Activated B cell treated with CpG ODN at 0.5 μM for 24 hours (primary cell): ENCODE data around the gene WDR86. TPM values are rescaled to one million over a fixed set of nuclear protein-coding genes. Genes with fewer than 3 reads are reported as not detected.

ENCODE experiments used
- ATAC-seq: fragments of 200-7000 bp; cut with Tn5 transposase; one replicate; pipeline ENCODE4 v1.10.0; 2021; ENCODE audit warnings: low read depth, mild to moderate bottlenecking, moderate library complexity
- CTCF ChIA-PET: fragments of 350-600 bp; sonication (Branson Sonifier 250); formaldehyde crosslinking; loops from one replicate; lab custom pipeline; 2021; ENCODE audit warnings: antibody characterized with exemption; lab: Charles Lee
- POLR2A ChIA-PET: fragments of 350-600 bp; sonication (Branson Sonifier 250); formaldehyde crosslinking; loops from one replicate; lab custom pipeline; 2021; ENCODE audit warnings: antibody characterized with exemption; lab: Charles Lee
- DNase-seq: peaks from one replicate; pipeline ENCODE4 v3.0.0; 2022
- H3K27ac Mint-ChIP-seq: one replicate; pipeline ENCODE4 v1.8.0; 2020; ENCODE audit warnings: mixed read lengths
- H3K27me3 Mint-ChIP-seq: one replicate; pipeline ENCODE4 v1.8.0; 2021; ENCODE audit warnings: mixed read lengths
- H3K36me3 Mint-ChIP-seq: one replicate; pipeline ENCODE4 v1.8.0; 2021; ENCODE audit warnings: low read depth, mixed read lengths
- H3K4me1 Mint-ChIP-seq: one replicate; pipeline ENCODE4 v1.8.0; 2021; ENCODE audit warnings: mixed read lengths
- H3K4me3 Mint-ChIP-seq: one replicate; pipeline ENCODE4 v1.8.0; 2020; ENCODE audit warnings: mild to moderate bottlenecking, mixed read lengths
- H3K9me3 Mint-ChIP-seq: one replicate; pipeline ENCODE4 v1.8.0; 2020; ENCODE audit warnings: mixed read lengths
- intact Hi-C: fragments of 100-400 bp; cut with micrococcal nuclease; formaldehyde crosslinking; loops from one replicate; pipeline ENCODE4 v1.15.1; 2024
- total RNA-seq: library from RNA; stranded (reverse); gene quantifications from 2 replicates; pipeline ENCODE4 v1.2.3, GENCODE V29; 2022
- TF ChIP-seq, protein P1 (sequence below): fragments of 200-600 bp; IDR thresholded peaks from one replicate; pipeline ENCODE4 v1.8.0; 2022; ENCODE audit warnings: antibody characterized with exemption, mild to moderate bottlenecking

The WDR86 gene
- total RNA-seq, 1 donor from 2014 or later, result 0.33 TPM

GRCh38 chr7:151340794-151341356, 69.0 kb downstream of the WDR86 start:
- peaks cover 2% of the 10 kb centered on the region for H3K9me3 Mint-ChIP-seq
- POLR2A ChIA-PET, result interaction anchor here (1.1 to 2.1 kb wide), 7 partner anchors 10 to 313 kb away, joined by 3 to 20 read pairs (median 4); partner anchors contain the start of genes ABCB8, CHPF2, RHEB and TMUB1
- peaks cover 53% of the 10 kb centered on the region for H3K4me1 Mint-ChIP-seq
- TF ChIP-seq, protein P1, sequence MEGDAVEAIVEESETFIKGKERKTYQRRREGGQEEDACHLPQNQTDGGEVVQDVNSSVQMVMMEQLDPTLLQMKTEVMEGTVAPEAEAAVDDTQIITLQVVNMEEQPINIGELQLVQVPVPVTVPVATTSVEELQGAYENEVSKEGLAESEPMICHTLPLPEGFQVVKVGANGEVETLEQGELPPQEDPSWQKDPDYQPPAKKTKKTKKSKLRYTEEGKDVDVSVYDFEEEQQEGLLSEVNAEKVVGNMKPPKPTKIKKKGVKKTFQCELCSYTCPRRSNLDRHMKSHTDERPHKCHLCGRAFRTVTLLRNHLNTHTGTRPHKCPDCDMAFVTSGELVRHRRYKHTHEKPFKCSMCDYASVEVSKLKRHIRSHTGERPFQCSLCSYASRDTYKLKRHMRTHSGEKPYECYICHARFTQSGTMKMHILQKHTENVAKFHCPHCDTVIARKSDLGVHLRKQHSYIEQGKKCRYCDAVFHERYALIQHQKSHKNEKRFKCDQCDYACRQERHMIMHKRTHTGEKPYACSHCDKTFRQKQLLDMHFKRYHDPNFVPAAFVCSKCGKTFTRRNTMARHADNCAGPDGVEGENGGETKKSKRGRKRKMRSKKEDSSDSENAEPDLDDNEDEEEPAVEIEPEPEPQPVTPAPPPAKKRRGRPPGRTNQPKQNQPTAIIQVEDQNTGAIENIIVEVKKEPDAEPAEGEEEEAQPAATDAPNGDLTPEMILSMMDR, result no peak
- H3K36me3 Mint-ChIP-seq, result peaks cover 15% of the 10 kb centered on the region
- peak overlapping the region; percentile 86 for H3K4me3 Mint-ChIP-seq
- DNase-seq (no peak), ATAC-seq (no peak)
- intact Hi-C loops, result loop anchor here (1.0 to 10.0 kb wide), 7 partner anchors 26 to 1626 kb away; partner anchors contain the start of genes ABCB8, CDK5, CHPF2 and SLC4A2
- CTCF ChIA-PET, result interaction anchor here (0.7 to 4.9 kb wide), 4 partner anchors 10 to 97 kb away, joined by 3 to 34 read pairs (median 15); no protein-coding TSS in a partner anchor
- peak overlapping the region; percentile 93 for H3K27ac Mint-ChIP-seq
- H3K27me3 Mint-ChIP-seq, result no peaks in the 10 kb centered on the region

DNA sequence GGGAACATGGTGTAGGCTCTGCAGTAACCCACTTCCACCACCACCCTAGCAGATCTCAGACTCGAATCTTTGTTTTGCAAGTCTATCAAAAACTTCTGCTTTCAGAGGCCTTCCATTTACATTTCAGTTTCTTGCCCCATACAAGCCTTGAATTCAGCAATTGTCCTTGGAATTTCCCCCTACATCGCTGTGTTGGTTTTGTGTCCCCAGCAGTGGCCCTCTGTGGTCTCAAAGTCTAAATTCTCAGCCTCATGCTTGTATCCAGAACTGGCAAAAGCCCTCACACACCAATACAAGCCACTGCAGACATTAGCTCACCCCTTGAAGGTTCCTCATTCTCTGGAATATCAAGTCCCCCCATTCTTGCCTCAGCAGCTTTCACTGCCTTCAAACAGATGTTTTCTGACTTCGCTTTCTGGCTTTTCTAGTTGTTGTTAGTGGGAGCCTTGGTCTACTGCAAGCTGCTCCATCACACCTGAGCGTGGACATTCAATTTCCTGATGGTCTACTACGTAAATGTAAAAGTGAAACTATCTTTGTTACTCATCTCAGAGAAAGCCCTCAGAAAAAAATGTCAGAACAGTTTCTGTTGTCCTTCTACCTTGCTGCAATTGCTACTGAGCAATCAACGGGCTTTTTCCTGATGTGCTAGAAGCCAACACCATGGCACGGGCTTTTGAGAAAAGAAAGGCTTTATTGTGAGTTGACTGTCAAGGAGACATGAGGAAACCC, 70.0 kb downstream of the WDR86 start:
- ATAC-seq, result no peak
- Mint-ChIP-seq H3K9me3 (peaks cover 2% of the 10 kb centered on the region), H3K27me3 (no peaks in the 10 kb centered on the region)

GRCh38 chr7:151338809-151339208, 71.0 kb downstream of the WDR86 start:
- no peak for DNase-seq
- peaks cover 2% of the 10 kb centered on the region for H3K9me3 Mint-ChIP-seq
- ChIA-PET CTCF (interaction anchor here (4.7 to 4.9 kb wide), 2 partner anchors 12 to 23 kb away, joined by 27 to 34 read pairs; no protein-coding TSS in a partner anchor), POLR2A (interaction anchor here (1.0 kb wide), 2 partner anchors 12 to 13 kb away, joined by 3 read pairs; no protein-coding TSS in a partner anchor)
- no peak overlapping the region for H3K27ac Mint-ChIP-seq
- no peak for ATAC-seq
- H3K4me3 Mint-ChIP-seq, result no peak overlapping the region
- intact Hi-C loops, result no loop called here
- H3K27me3 Mint-ChIP-seq, result no peaks in the 10 kb centered on the region
- peaks cover 45% of the 10 kb centered on the region for H3K4me1 Mint-ChIP-seq
- peaks cover 7% of the 10 kb centered on the region for H3K36me3 Mint-ChIP-seq
- TF ChIP-seq, protein P1, result no peak

More for the DNA sequence above, 70.0 kb downstream of the WDR86 start:
- ChIA-PET CTCF (interaction anchor here (4.7 to 4.9 kb wide), 2 partner anchors 11 to 24 kb away, joined by 27 to 34 read pairs; no protein-coding TSS in a partner anchor), POLR2A (interaction anchor here (1.0 to 2.1 kb wide), 5 partner anchors 11 to 180 kb away, joined by 3 to 9 read pairs (median 3); partner anchors contain the start of gene RHEB)
- Mint-ChIP-seq H3K4me3 (peak overlapping the region; percentile 51), H3K36me3 (peaks cover 7% of the 10 kb centered on the region), H3K4me1 (peaks cover 47% of the 10 kb centered on the region), H3K27ac (peak overlapping the region; percentile 93)
- no peak for DNase-seq
- TF ChIP-seq, protein P1, result no peak
- intact Hi-C loops, result loop anchor here (2.0 to 10.0 kb wide), 5 partner anchors 285 to 1625 kb away; partner anchors contain the start of genes ABCB8, CDK5, SLC4A2 and XRCC2

DNA sequence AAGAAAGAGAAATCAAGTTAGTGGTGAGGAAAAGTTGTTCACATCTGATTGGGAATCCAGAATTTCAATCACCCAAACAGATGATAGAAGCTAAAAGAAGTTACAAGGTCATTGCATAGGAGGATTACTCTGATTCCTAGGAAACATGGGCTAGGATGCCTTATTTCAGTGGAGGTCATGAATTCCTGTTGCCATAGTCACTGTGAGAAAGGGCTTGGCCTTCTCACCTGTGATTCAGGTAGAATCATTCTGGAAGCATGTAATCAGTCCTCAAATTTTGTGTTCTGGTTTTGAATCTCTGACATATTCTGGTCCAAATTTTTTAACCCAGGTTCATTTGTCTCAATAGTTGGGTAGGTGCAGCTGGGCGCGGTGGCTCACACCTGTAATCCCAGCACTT, 72.5 kb downstream of the WDR86 start:
- no peak for DNase-seq
- CTCF ChIA-PET, result interaction anchor here (4.9 kb wide), 1 partner anchor 13 kb away, joined by 27 read pairs; no protein-coding TSS in a partner anchor
- intact Hi-C loops, result loop anchor here (2.0 kb wide), 1 partner anchor 13 kb away; no protein-coding TSS in a partner anchor
- Mint-ChIP-seq H3K4me1 (peaks cover 34% of the 10 kb centered on the region), H3K9me3 (peaks cover 2% of the 10 kb centered on the region), H3K27me3 (no peaks in the 10 kb centered on the region), H3K36me3 (peaks cover 2% of the 10 kb centered on the region), H3K4me3 (no peak overlapping the region), H3K27ac (no peak overlapping the region)
- TF ChIP-seq, protein P1, result no peak
- no peak for ATAC-seq
- POLR2A ChIA-PET, result interaction anchor here (0.8 kb wide), 1 partner anchor 13 kb away, joined by 3 read pairs; no protein-coding TSS in a partner anchor
